HepG2 (cell line): ENCODE results near the gene FCHSD1. TPM values are rescaled to one million over a fixed set of nuclear protein-coding genes. Genes with fewer than 3 reads are reported as not detected.

Experiments used
- CREM ChIP-seq, 2 experiments: sonication (generic) in 1 of 2; formaldehyde crosslinking in 1 of 2; IDR thresholded peaks; 2 replicates each; pipeline versions ENCODE4 v1.4.0 to v1.6.1; 2016 to 2020; ENCODE audit warnings: antibody characterized with exemption in 1 of 2, mild to moderate bottlenecking in 1 of 2, missing genetic modification reagents in 1 of 2
- ETV6 ChIP-seq: sonication (generic); formaldehyde crosslinking; conservative IDR thresholded peaks from 2 replicates; pipeline ENCODE4 v1.4.0; 2020; ENCODE audit warnings: missing genetic modification reagents
- FOXK2 ChIP-seq: fragments of 450-650 bp; IDR thresholded peaks from 2 replicates; pipeline ENCODE4 v1.6.1; 2016
- HOXA9 ChIP-seq: sonication (generic); formaldehyde crosslinking; IDR thresholded peaks from 2 replicates; pipeline ENCODE4 v1.8.1; 2022; ENCODE audit warnings: missing genetic modification reagents, mild to moderate bottlenecking, moderate library complexity, borderline replicate concordance
- MAF1 ChIP-seq: sonication (generic); formaldehyde crosslinking; IDR thresholded peaks from 2 replicates; pipeline ENCODE4 v1.5.0; 2020; ENCODE audit warnings: missing genetic modification reagents, borderline replicate concordance
- MLLT10 ChIP-seq: sonication (generic); formaldehyde crosslinking; IDR thresholded peaks from 2 replicates; pipeline ENCODE4 v1.4.0; 2020; ENCODE audit warnings: missing genetic modification reagents
- NFAT5 ChIP-seq: sonication (generic); formaldehyde crosslinking; IDR thresholded peaks from 2 replicates; pipeline ENCODE4 v1.4.0; 2020; ENCODE audit warnings: missing genetic modification reagents
- PAX8 ChIP-seq: sonication (generic); formaldehyde crosslinking; IDR thresholded peaks from 2 replicates; pipeline ENCODE4 v1.8.0; 2022; ENCODE audit warnings: mild to moderate bottlenecking, missing genetic modification reagents, borderline replicate concordance
- RFX1 ChIP-seq: fragments of 450-650 bp; IDR thresholded peaks from 2 replicates; pipeline ENCODE4 v1.6.1; 2017
- THAP11 ChIP-seq: IDR thresholded peaks from 2 replicates; pipeline ENCODE4 v1.6.1; 2016; ENCODE audit warnings: missing biosample characterization, missing genetic modification reagents
- WIZ ChIP-seq: sonication (generic); formaldehyde crosslinking; IDR thresholded peaks from 2 replicates; pipeline ENCODE4 v1.5.1; 2020; ENCODE audit warnings: mild to moderate bottlenecking, missing genetic modification reagents
- ZFP37 ChIP-seq: sonication (generic); formaldehyde crosslinking; IDR thresholded peaks from 2 replicates; pipeline ENCODE4 v1.4.0; 2020; ENCODE audit warnings: missing genetic modification reagents, borderline replicate concordance
- polyA plus RNA-seq, 8 experiments: library from polyadenylated mRNA; depleted of rRNA in 3 of 8; stranded (reverse) in 7 of 8; unstranded in 1 of 8; fragments of >200 nt; fragmentation: Illumina TruSeq in 4 of 8; extraction: Trizol in 4 of 8; gene quantifications; 2 replicates each; pipeline versions ENCODE4 v1.2.1 to v1.2.3, GENCODE V29; 2011 to 2016; ENCODE audit warnings: low read depth in 4 of 8, missing spikeins in 1 of 8, mixed read lengths in 1 of 8; ENCODE audit not compliant: insufficient read depth in 1 of 8
- total RNA-seq, 5 experiments: library from RNA; depleted of rRNA; stranded (reverse); fragments of >200 nt; fragmentation: Illumina TruSeq; extraction: Trizol; gene quantifications; 2 replicates each; pipeline ENCODE4 v1.2.3, GENCODE V29; 2016; ENCODE audit warnings: low read depth in 1 of 5
- TF ChIP-seq, protein P1 (sequence below): sonication (generic); formaldehyde crosslinking; conservative IDR thresholded peaks from 2 replicates; pipeline ENCODE4 v1.4.0; 2020; ENCODE audit warnings: missing genetic modification reagents
- TF ChIP-seq, protein P2 (sequence below): sonication (generic); formaldehyde crosslinking; IDR thresholded peaks from 2 replicates; pipeline ENCODE4 v1.8.1; 2022; ENCODE audit warnings: low read depth, mild to moderate bottlenecking, missing genetic modification reagents
- TF ChIP-seq, protein P3 (sequence below): sonication (generic); formaldehyde crosslinking; IDR thresholded peaks from 2 replicates; pipeline ENCODE4 v1.9.0; 2022; ENCODE audit warnings: missing genetic modification reagents, mild to moderate bottlenecking, borderline replicate concordance

The FCHSD1 gene
- total and polyA plus RNA-seq, 2 of the 13 experiments (the other 11 are each of a cell fraction or from before 2014, with no cell fraction given), result 5.5 to 15.4 TPM

DNA sequence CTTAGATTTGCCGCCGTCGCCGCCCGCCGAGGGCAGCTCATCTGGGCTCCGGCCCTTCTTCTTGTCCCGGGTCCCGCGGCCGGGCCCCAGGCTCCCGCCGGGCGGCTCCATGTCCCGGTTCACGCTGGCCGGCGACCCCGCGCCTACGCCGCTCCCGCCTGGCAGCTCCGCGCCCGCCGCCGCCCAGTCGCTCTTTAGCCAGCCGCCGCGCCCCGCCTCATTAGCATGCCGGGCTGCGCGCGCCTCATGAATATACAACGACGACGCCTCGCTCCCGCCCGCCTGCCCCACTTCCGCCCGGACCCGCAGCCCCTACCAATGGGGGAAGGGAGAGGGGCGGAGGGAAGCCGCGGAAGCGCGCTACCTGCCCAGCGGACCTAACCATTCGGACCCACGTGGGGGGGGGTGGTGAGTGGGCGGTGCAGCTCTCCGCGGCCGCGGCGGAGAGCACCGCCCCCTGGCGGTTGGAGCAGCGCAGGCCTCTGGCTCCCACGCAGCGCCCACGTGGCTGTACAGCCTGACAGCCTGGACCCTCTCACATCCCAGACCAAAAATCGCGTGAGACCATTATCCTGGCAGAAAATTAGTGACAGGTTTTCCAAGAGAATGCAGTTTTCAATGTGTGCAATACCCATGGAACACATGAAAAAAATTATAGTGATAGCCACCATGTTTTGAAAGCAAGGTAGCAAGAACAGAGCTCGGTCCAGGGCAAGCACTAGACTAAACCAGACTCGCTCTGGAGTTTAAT, 32.2 kb downstream of the FCHSD1 start, which contains the start of gene DIAPH1 (continued):
- TF ChIP-seq, protein P1, sequence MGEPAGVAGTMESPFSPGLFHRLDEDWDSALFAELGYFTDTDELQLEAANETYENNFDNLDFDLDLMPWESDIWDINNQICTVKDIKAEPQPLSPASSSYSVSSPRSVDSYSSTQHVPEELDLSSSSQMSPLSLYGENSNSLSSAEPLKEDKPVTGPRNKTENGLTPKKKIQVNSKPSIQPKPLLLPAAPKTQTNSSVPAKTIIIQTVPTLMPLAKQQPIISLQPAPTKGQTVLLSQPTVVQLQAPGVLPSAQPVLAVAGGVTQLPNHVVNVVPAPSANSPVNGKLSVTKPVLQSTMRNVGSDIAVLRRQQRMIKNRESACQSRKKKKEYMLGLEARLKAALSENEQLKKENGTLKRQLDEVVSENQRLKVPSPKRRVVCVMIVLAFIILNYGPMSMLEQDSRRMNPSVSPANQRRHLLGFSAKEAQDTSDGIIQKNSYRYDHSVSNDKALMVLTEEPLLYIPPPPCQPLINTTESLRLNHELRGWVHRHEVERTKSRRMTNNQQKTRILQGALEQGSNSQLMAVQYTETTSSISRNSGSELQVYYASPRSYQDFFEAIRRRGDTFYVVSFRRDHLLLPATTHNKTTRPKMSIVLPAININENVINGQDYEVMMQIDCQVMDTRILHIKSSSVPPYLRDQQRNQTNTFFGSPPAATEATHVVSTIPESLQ (CRISPR knock-in tag), result no peak; the same call in 1 of the 2 replicates
- TF ChIP-seq WIZ (CRISPR knock-in tag) (0 out of 2 replicates have a peak, but pooled peaks have one; percentile 39), CREM (IDR thresholded peaks at IDR 0.05) (no peak), CREM (CRISPR knock-in tag; IDR thresholded peaks at IDR 0.05) (no peak), ETV6 (CRISPR knock-in tag) (peak; percentile 65; the same call in 1 of the 2 replicates), NFAT5 (CRISPR knock-in tag) (no peak), PAX8 (CRISPR knock-in tag) (no peak), MLLT10 (no peak), RFX1 (no peak), HOXA9 (CRISPR knock-in tag) (no peak), ZFP37 (no peak), MAF1 (CRISPR knock-in tag) (no peak), THAP11 (CRISPR knock-in tag) (peak; percentile 80), FOXK2 (peak; percentile 75)
- TF ChIP-seq, protein P2, sequence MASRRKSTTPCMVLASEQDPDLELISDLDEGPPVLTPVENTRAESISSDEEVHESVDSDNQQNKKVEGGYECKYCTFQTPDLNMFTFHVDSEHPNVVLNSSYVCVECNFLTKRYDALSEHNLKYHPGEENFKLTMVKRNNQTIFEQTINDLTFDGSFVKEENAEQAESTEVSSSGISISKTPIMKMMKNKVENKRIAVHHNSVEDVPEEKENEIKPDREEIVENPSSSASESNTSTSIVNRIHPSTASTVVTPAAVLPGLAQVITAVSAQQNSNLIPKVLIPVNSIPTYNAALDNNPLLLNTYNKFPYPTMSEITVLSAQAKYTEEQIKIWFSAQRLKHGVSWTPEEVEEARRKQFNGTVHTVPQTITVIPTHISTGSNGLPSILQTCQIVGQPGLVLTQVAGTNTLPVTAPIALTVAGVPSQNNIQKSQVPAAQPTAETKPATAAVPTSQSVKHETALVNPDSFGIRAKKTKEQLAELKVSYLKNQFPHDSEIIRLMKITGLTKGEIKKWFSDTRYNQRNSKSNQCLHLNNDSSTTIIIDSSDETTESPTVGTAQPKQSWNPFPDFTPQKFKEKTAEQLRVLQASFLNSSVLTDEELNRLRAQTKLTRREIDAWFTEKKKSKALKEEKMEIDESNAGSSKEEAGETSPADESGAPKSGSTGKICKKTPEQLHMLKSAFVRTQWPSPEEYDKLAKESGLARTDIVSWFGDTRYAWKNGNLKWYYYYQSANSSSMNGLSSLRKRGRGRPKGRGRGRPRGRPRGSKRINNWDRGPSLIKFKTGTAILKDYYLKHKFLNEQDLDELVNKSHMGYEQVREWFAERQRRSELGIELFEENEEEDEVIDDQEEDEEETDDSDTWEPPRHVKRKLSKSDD (CRISPR knock-in tag), result peak; percentile 86
- TF ChIP-seq, protein P3, sequence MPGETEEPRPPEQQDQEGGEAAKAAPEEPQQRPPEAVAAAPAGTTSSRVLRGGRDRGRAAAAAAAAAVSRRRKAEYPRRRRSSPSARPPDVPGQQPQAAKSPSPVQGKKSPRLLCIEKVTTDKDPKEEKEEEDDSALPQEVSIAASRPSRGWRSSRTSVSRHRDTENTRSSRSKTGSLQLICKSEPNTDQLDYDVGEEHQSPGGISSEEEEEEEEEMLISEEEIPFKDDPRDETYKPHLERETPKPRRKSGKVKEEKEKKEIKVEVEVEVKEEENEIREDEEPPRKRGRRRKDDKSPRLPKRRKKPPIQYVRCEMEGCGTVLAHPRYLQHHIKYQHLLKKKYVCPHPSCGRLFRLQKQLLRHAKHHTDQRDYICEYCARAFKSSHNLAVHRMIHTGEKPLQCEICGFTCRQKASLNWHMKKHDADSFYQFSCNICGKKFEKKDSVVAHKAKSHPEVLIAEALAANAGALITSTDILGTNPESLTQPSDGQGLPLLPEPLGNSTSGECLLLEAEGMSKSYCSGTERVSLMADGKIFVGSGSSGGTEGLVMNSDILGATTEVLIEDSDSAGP (CRISPR knock-in tag), result peak; percentile 94; the same call in 1 of the 2 replicates
